Measurements from ENCODE around the gene SEMA3C.

GRCh38 chr7:80804589-80804988, 114.3 kb downstream of the SEMA3C start:
- TF ChIP-seq, protein P1, sequence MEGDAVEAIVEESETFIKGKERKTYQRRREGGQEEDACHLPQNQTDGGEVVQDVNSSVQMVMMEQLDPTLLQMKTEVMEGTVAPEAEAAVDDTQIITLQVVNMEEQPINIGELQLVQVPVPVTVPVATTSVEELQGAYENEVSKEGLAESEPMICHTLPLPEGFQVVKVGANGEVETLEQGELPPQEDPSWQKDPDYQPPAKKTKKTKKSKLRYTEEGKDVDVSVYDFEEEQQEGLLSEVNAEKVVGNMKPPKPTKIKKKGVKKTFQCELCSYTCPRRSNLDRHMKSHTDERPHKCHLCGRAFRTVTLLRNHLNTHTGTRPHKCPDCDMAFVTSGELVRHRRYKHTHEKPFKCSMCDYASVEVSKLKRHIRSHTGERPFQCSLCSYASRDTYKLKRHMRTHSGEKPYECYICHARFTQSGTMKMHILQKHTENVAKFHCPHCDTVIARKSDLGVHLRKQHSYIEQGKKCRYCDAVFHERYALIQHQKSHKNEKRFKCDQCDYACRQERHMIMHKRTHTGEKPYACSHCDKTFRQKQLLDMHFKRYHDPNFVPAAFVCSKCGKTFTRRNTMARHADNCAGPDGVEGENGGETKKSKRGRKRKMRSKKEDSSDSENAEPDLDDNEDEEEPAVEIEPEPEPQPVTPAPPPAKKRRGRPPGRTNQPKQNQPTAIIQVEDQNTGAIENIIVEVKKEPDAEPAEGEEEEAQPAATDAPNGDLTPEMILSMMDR (IDR thresholded peaks at IDR 0.05; ENCODE audit: insufficient read depth, low read depth, low read length): no peak
- TF ChIP-seq EZH2 (IDR thresholded peaks at IDR 0.05; ENCODE audit: insufficient read depth, low read length): no peak
